Prostate gland (tissue), 2 donors: ENCODE data around the gene TRPM3. TPM values are rescaled to one million over a fixed set of nuclear protein-coding genes. Genes with fewer than 3 reads are reported as not detected.

ENCODE experiments used
- DNase-seq: peaks from one replicate; pipeline ENCODE4 v3.0.0-alpha.2; 2019; ENCODE audit warnings: low spot score
- H3K27ac ChIP-seq, 2 donors: fragments of 200-600 bp; sonication (generic); 2 replicates each; pipeline ENCODE4 v1.5.1; 2017 to 2019
- H3K27me3 ChIP-seq: fragments of 200-600 bp; sonication (generic); replicated peaks from 2 replicates; pipeline ENCODE4 v1.5.1; 2019; ENCODE audit not compliant: insufficient read depth
- H3K36me3 ChIP-seq, 2 donors: fragments of 200-600 bp; sonication (generic); 1 replicate in 1 of 2; 2 replicates in 1 of 2; pipeline versions ENCODE4 v1.5.1 to v1.8.1; 2017 to 2019
- H3K4me1 ChIP-seq: fragments of 200-600 bp; sonication (generic); replicated peaks from 2 replicates; pipeline ENCODE4 v1.5.1; 2019
- H3K4me3 ChIP-seq, 2 donors: fragments of 200-600 bp; sonication (generic); 2 replicates each; pipeline ENCODE4 v1.5.1; 2017 to 2019
- H3K9me3 ChIP-seq: fragments of 200-600 bp; sonication (generic); 2 replicates; pipeline ENCODE4 v1.5.1; 2017
- POLR2A ChIP-seq: fragments of 450-650 bp; IDR thresholded peaks from one replicate; pipeline ENCODE4 v1.6.1; 2016; ENCODE audit warnings: antibody characterized with exemption, mild to moderate bottlenecking
- POLR2AphosphoS5 ChIP-seq: sonication (generic); formaldehyde crosslinking; IDR thresholded peaks from one replicate; pipeline ENCODE4 v1.6.1; 2017; ENCODE audit warnings: antibody characterized with exemption
- WGBS: methylation state at CpG from one replicate; pipeline ENCODE4 v1.1.5; 2018; 5-methylcytosine and 5-hydroxymethylcytosine counted together
- intact Hi-C: fragments of 100-400 bp; cut with DNase I; formaldehyde crosslinking; loops from one replicate; pipeline ENCODE4 v1.14.2; 2022
- total RNA-seq, 2 donors: library from RNA; depleted of rRNA; stranded (reverse); fragments of >200 nt; gene quantifications; one replicate each; pipeline ENCODE4 v1.1.0, GENCODE V29; 2016
- TF ChIP-seq, protein P1 (sequence below), 4 experiments: fragments of 200-600 bp in 2 of 4; fragments of 450-650 bp in 2 of 4; sonication (generic) in 2 of 4; IDR thresholded peaks; 1 replicate in 3 of 4; 2 replicates in 1 of 4; pipeline ENCODE4 v1.5.1; 2016 to 2019; ENCODE audit warnings: antibody characterized with exemption in 4 of 4, mild to moderate bottlenecking in 2 of 4, moderate library complexity in 2 of 4

TRPM3 gene
- total RNA-seq, 2 donors from 2014 or later = 0.32 to 18.7 TPM

DNA sequence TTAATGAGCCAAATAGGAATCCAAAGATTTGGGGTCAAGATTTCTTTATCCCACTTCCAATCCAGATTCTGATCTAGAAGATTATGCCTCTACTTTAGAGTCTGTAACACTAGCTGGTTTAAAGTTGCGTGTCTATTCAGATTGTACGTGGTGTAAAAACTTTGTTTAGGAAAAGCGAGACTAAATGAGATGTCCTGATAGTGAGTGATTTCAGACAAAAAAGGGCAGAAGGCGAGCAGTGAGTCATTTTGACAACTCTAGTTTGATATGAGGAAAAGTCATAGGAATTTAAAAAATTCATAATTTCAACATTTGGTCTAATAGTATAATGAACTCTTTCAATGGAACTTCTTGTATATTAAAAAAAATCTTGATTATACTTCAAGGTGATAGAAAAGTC is 587.4 kb downstream of the TRPM3 start:
- intact Hi-C loops = no loop called here
- 87% methylated on average over 4 of the region's 4 CpGs for WGBS

DNA sequence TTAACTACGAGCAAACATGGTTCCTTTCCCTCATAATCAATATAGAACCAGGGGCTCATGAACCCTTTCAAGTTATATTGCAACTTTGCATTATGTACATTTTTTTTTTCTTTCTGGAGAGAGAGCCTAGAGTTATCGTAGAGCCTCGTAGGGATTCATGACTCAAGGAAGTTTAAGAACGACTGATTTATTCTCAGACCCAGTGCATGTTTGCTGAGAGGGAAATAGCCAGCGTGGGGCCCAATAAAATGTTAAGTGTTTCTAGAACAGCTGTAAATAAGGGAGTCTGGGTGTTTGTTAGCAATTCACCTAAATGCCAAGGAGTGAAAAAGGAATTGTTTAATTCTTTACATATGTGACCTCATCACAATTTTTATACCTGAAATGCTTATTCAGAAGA is 587.9 kb downstream of the TRPM3 start:
- intact Hi-C loops = no loop called here
- Histone ChIP-seq H3K36me3 (no peaks in the 10 kb centered on the region), H3K9me3 (no peaks in the 10 kb centered on the region), H3K4me3 (no peak overlapping the region), H3K4me1 (no peaks in the 10 kb centered on the region), H3K27me3 (no peaks in the 10 kb centered on the region), H3K27ac (no peak overlapping the region)
- TF ChIP-seq POLR2AphosphoS5 (no peak), POLR2A (no peak)
- TF ChIP-seq, protein P1, sequence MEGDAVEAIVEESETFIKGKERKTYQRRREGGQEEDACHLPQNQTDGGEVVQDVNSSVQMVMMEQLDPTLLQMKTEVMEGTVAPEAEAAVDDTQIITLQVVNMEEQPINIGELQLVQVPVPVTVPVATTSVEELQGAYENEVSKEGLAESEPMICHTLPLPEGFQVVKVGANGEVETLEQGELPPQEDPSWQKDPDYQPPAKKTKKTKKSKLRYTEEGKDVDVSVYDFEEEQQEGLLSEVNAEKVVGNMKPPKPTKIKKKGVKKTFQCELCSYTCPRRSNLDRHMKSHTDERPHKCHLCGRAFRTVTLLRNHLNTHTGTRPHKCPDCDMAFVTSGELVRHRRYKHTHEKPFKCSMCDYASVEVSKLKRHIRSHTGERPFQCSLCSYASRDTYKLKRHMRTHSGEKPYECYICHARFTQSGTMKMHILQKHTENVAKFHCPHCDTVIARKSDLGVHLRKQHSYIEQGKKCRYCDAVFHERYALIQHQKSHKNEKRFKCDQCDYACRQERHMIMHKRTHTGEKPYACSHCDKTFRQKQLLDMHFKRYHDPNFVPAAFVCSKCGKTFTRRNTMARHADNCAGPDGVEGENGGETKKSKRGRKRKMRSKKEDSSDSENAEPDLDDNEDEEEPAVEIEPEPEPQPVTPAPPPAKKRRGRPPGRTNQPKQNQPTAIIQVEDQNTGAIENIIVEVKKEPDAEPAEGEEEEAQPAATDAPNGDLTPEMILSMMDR (IDR thresholded peaks at IDR 0.05) = no peak
- 57% methylated on average over 5 of the region's 5 CpGs for WGBS
- DNase-seq = no peak

More for the DNA sequence above, 587.4 kb downstream of the TRPM3 start:
- no peak overlapping the region for H3K4me3 ChIP-seq
- no peaks in the 10 kb centered on the region for H3K9me3 ChIP-seq
- no peak overlapping the region for H3K27ac ChIP-seq
- no peak for DNase-seq
- TF ChIP-seq POLR2AphosphoS5 (no peak), POLR2A (no peak)
- TF ChIP-seq, protein P1 (IDR thresholded peaks at IDR 0.05) = no peak
- H3K4me1 ChIP-seq = no peaks in the 10 kb centered on the region
- no peaks in the 10 kb centered on the region for H3K36me3 ChIP-seq
- no peaks in the 10 kb centered on the region for H3K27me3 ChIP-seq

DNA sequence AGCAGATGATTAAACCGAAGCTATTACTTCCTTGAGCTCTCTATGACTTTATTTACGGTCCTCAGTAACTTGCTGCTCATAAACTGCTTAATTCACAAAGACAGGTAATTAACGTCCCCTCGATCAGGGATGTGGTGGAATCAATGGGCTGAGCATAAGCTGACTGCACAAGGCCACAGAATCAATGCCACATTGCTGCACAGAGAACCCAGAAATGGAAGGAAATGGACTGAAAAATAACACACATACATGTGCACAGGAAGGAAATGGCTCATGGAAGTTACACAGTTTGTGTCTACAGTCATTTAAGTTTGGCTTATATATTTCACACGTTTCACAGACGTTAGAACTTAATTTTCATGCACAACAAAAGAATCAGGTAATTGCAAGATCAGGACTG is 588.7 kb downstream of the TRPM3 start:
- 66% methylated on average over 6 of the region's 6 CpGs for WGBS
- TF ChIP-seq, protein P1 (IDR thresholded peaks at IDR 0.05) = no peak
- intact Hi-C loops = no loop called here
- no peak for DNase-seq
- no peaks in the 10 kb centered on the region for H3K9me3 ChIP-seq
- no peak overlapping the region for H3K4me3 ChIP-seq
- no peaks in the 10 kb centered on the region for H3K4me1 ChIP-seq
- H3K27me3 ChIP-seq = no peaks in the 10 kb centered on the region
- no peak overlapping the region for H3K27ac ChIP-seq
- no peaks in the 10 kb centered on the region for H3K36me3 ChIP-seq

DNA sequence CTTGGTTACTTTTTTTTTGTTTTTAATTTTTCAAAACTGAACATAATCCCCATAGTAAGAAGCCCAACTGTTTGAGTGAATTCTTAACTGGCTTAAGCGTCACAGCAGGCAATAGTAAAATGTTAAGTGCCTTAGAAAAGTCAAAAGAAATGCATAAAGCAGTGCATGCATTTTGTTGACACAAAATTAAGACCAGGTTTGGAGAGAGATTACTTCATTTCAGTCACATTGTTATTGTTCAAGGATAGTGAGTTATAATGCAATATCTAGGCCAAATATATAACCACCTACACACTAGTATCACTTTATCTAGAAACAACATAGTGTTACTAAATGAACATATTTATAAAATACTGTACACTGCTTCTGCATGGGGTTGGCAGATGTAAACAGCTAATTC is 590.1 kb downstream of the TRPM3 start:
- no peak overlapping the region for H3K27ac ChIP-seq
- H3K27me3 ChIP-seq = no peaks in the 10 kb centered on the region
- TF ChIP-seq POLR2A (no peak), POLR2AphosphoS5 (no peak)
- intact Hi-C loops = no loop called here
- no peak overlapping the region for H3K4me3 ChIP-seq
- H3K4me1 ChIP-seq = no peaks in the 10 kb centered on the region
- no peaks in the 10 kb centered on the region for H3K9me3 ChIP-seq
- WGBS = 96% methylated on average over 1 of the region's 1 CpG
- no peak for DNase-seq
- H3K36me3 ChIP-seq = no peaks in the 10 kb centered on the region

DNA sequence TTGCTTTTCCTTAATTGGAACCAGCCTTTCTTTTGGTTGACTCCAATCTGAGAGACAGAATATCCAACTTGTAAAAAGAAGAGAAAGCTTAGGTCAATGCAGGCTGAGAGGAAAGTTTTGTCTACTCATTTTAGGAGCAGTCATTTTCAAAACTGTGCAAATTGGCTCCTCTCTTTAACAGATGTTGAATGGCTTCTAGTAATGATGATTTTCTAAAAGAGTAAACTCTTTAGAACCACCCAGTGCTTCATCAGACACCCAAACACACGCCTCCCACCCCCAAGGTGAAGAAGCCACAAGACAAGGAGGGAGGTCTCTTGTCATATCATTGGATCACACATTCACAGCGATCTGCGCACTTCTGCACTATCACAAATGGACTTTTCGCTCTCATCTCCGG is 590.7 kb downstream of the TRPM3 start:
- H3K9me3 ChIP-seq = no peaks in the 10 kb centered on the region
- no peak for DNase-seq
- H3K36me3 ChIP-seq = no peaks in the 10 kb centered on the region
- no peaks in the 10 kb centered on the region for H3K27me3 ChIP-seq
- TF ChIP-seq, protein P1 (IDR thresholded peaks at IDR 0.05) = no peak
- TF ChIP-seq POLR2A = no peak
- no peak for TF ChIP-seq POLR2AphosphoS5
- H3K4me1 ChIP-seq = no peaks in the 10 kb centered on the region
- H3K4me3 ChIP-seq = no peak overlapping the region
- intact Hi-C loops = no loop called here
- 92% methylated on average over 5 of the region's 5 CpGs for WGBS
- no peak overlapping the region for H3K27ac ChIP-seq
